Measurements from ENCODE around the gene TSSK6. TPM values are rescaled to one million over a fixed set of nuclear protein-coding genes. Genes with fewer than 3 reads are reported as not detected.

The TSSK6 gene
- total and polyA plus RNA-seq, 10 of the 15 experiments (the other 5 are each of a cell fraction or from before 2014, with no cell fraction given) = 0.06 to 3.6 (median 0.98) TPM; not detected in 2

- Histone ChIP-seq H3K27me3 (replicated peaks in 1 of 2; ENCODE audit: control insufficient read depth in 2 of 2, insufficient read depth in 2 of 2, low read length in 1 of 2) (no peaks in the 10 kb centered on the region), H3K36me3 (ENCODE audit: control insufficient read depth in 2 of 2, insufficient read depth in 2 of 2, low read length in 1 of 2) (peaks cover 24 to 37% of the 10 kb centered on the region in 2 experiments), H2AFZ (ENCODE audit: control insufficient read depth, low read depth, low read length) (no peak overlapping the region), H3K4me2 (ENCODE audit: control insufficient read depth, insufficient read depth) (no peak overlapping the region), H3K9ac (ENCODE audit: control insufficient read depth, insufficient read depth, low read length) (no peak overlapping the region), H3K9me3 (replicated peaks; ENCODE audit: control insufficient read depth, insufficient read depth, low read length) (peaks cover 36% of the 10 kb centered on the region), H3K79me2 (ENCODE audit: control insufficient read depth, insufficient read depth, low read length) (peaks cover 49% of the 10 kb centered on the region), H3K4me3 (no peak overlapping the region), H3K27ac (ENCODE audit: control insufficient read depth, insufficient read depth) (no peak overlapping the region), H4K20me1 (ENCODE audit: control insufficient read depth, insufficient read depth) (no peaks in the 10 kb centered on the region), H3K4me1 (ENCODE audit: control insufficient read depth, insufficient read depth, low read length) (peaks cover 35% of the 10 kb centered on the region)
- TF ChIP-seq ZBTB40 (IDR thresholded peaks at IDR 0.05; ENCODE audit: borderline replicate concordance) = no peak
- no peak for TF ChIP-seq RAD51 (IDR thresholded peaks at IDR 0.05)
- no peak for TF ChIP-seq BACH1 (IDR thresholded peaks at IDR 0.05; ENCODE audit: borderline replicate concordance)
- TF ChIP-seq TCF12 (IDR thresholded peaks at IDR 0.05; ENCODE audit: low read depth, low read length) = no peak
- TF ChIP-seq JUNB (IDR thresholded peaks at IDR 0.05) = no peak
- TF ChIP-seq ZNF217 (IDR thresholded peaks at IDR 0.05) = no peak
- TF ChIP-seq IKZF1 (conservative IDR thresholded peaks at IDR 0.05) = no peak
- TF ChIP-seq RBBP5 (conservative IDR thresholded peaks at IDR 0.05) = no peak
- no peak for TF ChIP-seq SIX5 (IDR thresholded peaks at IDR 0.05; ENCODE audit: low read depth, low read length, severe bottlenecking)
- TF ChIP-seq WRNIP1 (IDR thresholded peaks at IDR 0.05; ENCODE audit: borderline replicate concordance, low read depth, low read length) = no peak
- no peak for TF ChIP-seq ASH2L (IDR thresholded peaks at IDR 0.05; ENCODE audit: borderline replicate concordance, low read depth)
- TF ChIP-seq MYC (IDR thresholded peaks at IDR 0.05; ENCODE audit: insufficient read depth, insufficient read length, insufficient replicate concordance, low read length, severe bottlenecking) = no peak
- no peak for TF ChIP-seq FOXK2 (IDR thresholded peaks at IDR 0.05)
- TF ChIP-seq BCL11A (IDR thresholded peaks at IDR 0.05; ENCODE audit: low read depth, low read length) = no peak
- DNase-seq (ENCODE audit: low read depth, low spot score) (no peak), ATAC-seq (no peak), FAIRE-seq (no peak)
- SMC1A ChIA-PET (ENCODE audit: uncharacterized antibody, unreplicated experiment) = no interaction called here
- intact Hi-C loops (cut with micrococcal nuclease; ENCODE audit: unreplicated experiment) (no loop called here), in situ Hi-C loops (cut with MboI) (no loop called here)
- 100% methylated on average over 13 of the region's 13 CpGs for WGBS (ENCODE audit: insufficient coverage, insufficient replicate concordance, low lambda C conversion rate, missing lambda C conversion rate)
- POLR2A ChIA-PET = no interaction called here
- RAD21 ChIA-PET (ENCODE audit: unreplicated experiment) = no interaction called here
- CTCF ChIA-PET = interaction anchor here (0.8 kb wide), 1 partner anchor 26 kb away, joined by 5 read pairs; no protein-coding TSS in a partner anchor
- BruUV-seq (replicated peaks) = no TSS peak
Measured at GRCh38 chr19:19464339-19465098, 50.8 kb downstream of the TSSK6 start.

Measured in GM12878 (cell line).